Panc1 (cell line): ENCODE results near the gene NKD1. TPM values are rescaled to one million over a fixed set of nuclear protein-coding genes. Genes with fewer than 3 reads are reported as not detected.

ENCODE experiments used
- ATAC-seq: fragments of 200-7000 bp; cut with Tn5 transposase; 2 replicates; pipeline ENCODE4 v1.9.1; 2020; ENCODE audit warnings: mild to moderate bottlenecking, moderate library complexity
- BruUV-seq: library from RNA; stranded (reverse); fragments of 400-500 nt; replicated peaks from 2 replicates; lab custom pipeline; 2021; lab: Mats Ljungman, UMichigan
- CTCF ChIA-PET: fragments of 300-600 bp; sonication (Branson Sonifier 250); formaldehyde crosslinking; loops from one replicate; lab custom pipeline; 2022; ENCODE audit warnings: antibody characterized with exemption; lab: Charles Lee
- POLR2A ChIA-PET: fragments of 300-600 bp; sonication (Branson Sonifier 250); formaldehyde crosslinking; loops from one replicate; lab custom pipeline; 2022; ENCODE audit warnings: antibody characterized with exemption; lab: Charles Lee
- DNase-seq: peaks from one replicate; pipeline ENCODE4 v3.0.0-alpha.2; 2010; ENCODE audit warnings: low read depth, low spot score
- H3K27ac ChIP-seq: 2 replicates; pipeline ENCODE4 v1.5.1; 2011; ENCODE audit warnings: mild to moderate bottlenecking, low read length, inconsistent platforms
- H3K27me3 ChIP-seq: fragments of 200-500 bp; sonication (Bioruptor generic); 2 replicates; pipeline ENCODE4 v1.6.0; 2014; ENCODE audit warnings: low read length, inconsistent platforms; ENCODE audit not compliant: control insufficient read depth, insufficient read depth
- H3K36me3 ChIP-seq: fragments of 200-500 bp; sonication (Bioruptor generic); 2 replicates; pipeline ENCODE4 v1.5.1; 2014; ENCODE audit warnings: inconsistent platforms, mild to moderate bottlenecking, low read length, moderate library complexity; ENCODE audit not compliant: control insufficient read depth, insufficient read depth
- H3K4me1 ChIP-seq: 2 replicates; pipeline ENCODE4 v1.5.1; 2011; ENCODE audit warnings: inconsistent platforms, mild to moderate bottlenecking, low read length, moderate library complexity; ENCODE audit not compliant: control insufficient read depth, insufficient read depth
- H3K4me3 ChIP-seq, 2 experiments: 2 replicates each; pipeline ENCODE4 v1.5.1; 2011 to 2012; ENCODE audit warnings: low read depth in 2 of 2, low read length in 2 of 2, mild to moderate bottlenecking in 2 of 2, inconsistent platforms in 1 of 2, moderate library complexity in 1 of 2
- H3K9me3 ChIP-seq: fragments of 200-500 bp; sonication (Bioruptor generic); 2 replicates; pipeline ENCODE4 v1.5.1; 2014; ENCODE audit warnings: low read depth, mild to moderate bottlenecking, inconsistent platforms, low read length, moderate library complexity; ENCODE audit not compliant: control insufficient read depth, insufficient read depth
- CTCF ChIP-seq: fragments of 450-650 bp; IDR thresholded peaks from 2 replicates; pipeline ENCODE4 v1.5.1; 2017; ENCODE audit warnings: mild to moderate bottlenecking
- POLR2AphosphoS5 ChIP-seq: IDR thresholded peaks from 2 replicates; pipeline ENCODE4 v1.6.1; 2012; ENCODE audit warnings: mild to moderate bottlenecking, low read depth, low read length, moderate library complexity
- REST ChIP-seq, 2 experiments: IDR thresholded peaks; 2 replicates each; pipeline ENCODE4 v1.6.1; 2011 to 2012; ENCODE audit warnings: low read depth in 2 of 2, control low read depth in 1 of 2, low read length in 1 of 2, mild to moderate bottlenecking in 1 of 2, moderate library complexity in 1 of 2; ENCODE audit not compliant: insufficient read depth in 1 of 2
- SIN3A ChIP-seq: IDR thresholded peaks from 2 replicates; pipeline ENCODE4 v1.6.1; 2012; ENCODE audit warnings: low read depth, mild to moderate bottlenecking, low read length, moderate library complexity, borderline replicate concordance; ENCODE audit not compliant: insufficient read depth
- TCF7L2 ChIP-seq: IDR thresholded peaks from 2 replicates; pipeline ENCODE4 v1.6.1; 2011; ENCODE audit warnings: mild to moderate bottlenecking, low read depth, low read length, inconsistent platforms
- in situ Hi-C: cut with HindIII; loops from 2 replicates; pipeline ENCODE4 v1.10.0; 2016; ENCODE audit warnings: low sequenced_read_pairs, low pct_unique_long_range_greater_than_20kb
- intact Hi-C: fragments of 100-400 bp; cut with micrococcal nuclease; formaldehyde crosslinking; loops from one replicate; pipeline ENCODE4 v1.10.0; 2022; ENCODE audit not compliant: unreplicated experiment
- total RNA-seq: library from RNA; stranded (reverse); gene quantifications from one replicate; pipeline ENCODE4 v1.2.1, GENCODE V29; 2021; ENCODE audit not compliant: unreplicated experiment

The NKD1 gene
- total RNA-seq, 1 experiment from 2014 or later = 0.18 TPM

- no peak for ATAC-seq
- H3K27ac ChIP-seq = no peak overlapping the region
- TF ChIP-seq POLR2AphosphoS5 = no peak
- TF ChIP-seq CTCF = no peak
- no peak for TF ChIP-seq SIN3A
- TF ChIP-seq REST (IDR thresholded peaks at IDR 0.05; ENCODE audit: insufficient read depth in 1 of 2, low read depth in 2 of 2, low read length in 1 of 2) = no peak
- no peak for TF ChIP-seq TCF7L2
- peaks cover 2% of the 10 kb centered on the region; the same call in 1 of the 2 replicates for H3K27me3 ChIP-seq
- ChIA-PET POLR2A (no interaction called here), CTCF (no interaction called here)
- in situ Hi-C loops (no loop called here), intact Hi-C loops (no loop called here)
- no peaks in the 10 kb centered on the region for H3K4me1 ChIP-seq
- no peaks in the 10 kb centered on the region for H3K9me3 ChIP-seq
- BruUV-seq = no TSS peak
- H3K36me3 ChIP-seq = no peaks in the 10 kb centered on the region
- no peak for DNase-seq
- no peak overlapping the region for H3K4me3 ChIP-seq
Measured at GRCh38 chr16:50638816-50639670, 90.8 kb downstream of the NKD1 start.

GRCh38 chr16:50640391-50640790, 92.2 kb downstream of the NKD1 start:
- BruUV-seq = no TSS peak
- ATAC-seq = no peak

More at GRCh38 chr16:50640391-50640790, 92.2 kb downstream of the NKD1 start:
- H3K4me1 ChIP-seq = no peaks in the 10 kb centered on the region
- in situ Hi-C loops = no loop called here
- CTCF ChIA-PET = no interaction called here
- DNase-seq = no peak
- H3K27ac ChIP-seq = no peak overlapping the region
- intact Hi-C loops = no loop called here
- no peaks in the 10 kb centered on the region for H3K36me3 ChIP-seq
- H3K9me3 ChIP-seq = no peaks in the 10 kb centered on the region
- POLR2A ChIA-PET = no interaction called here
- H3K27me3 ChIP-seq = peaks cover 2% of the 10 kb centered on the region; the same call in 1 of the 2 replicates
- TF ChIP-seq SIN3A = no peak
- TF ChIP-seq POLR2AphosphoS5 = no peak
- TF ChIP-seq REST (IDR thresholded peaks at IDR 0.05; ENCODE audit: insufficient read depth in 1 of 2, low read depth in 2 of 2, low read length in 1 of 2) = no peak
- TF ChIP-seq TCF7L2 = no peak
- no peak for TF ChIP-seq CTCF
- H3K4me3 ChIP-seq = no peak overlapping the region
